Measurements from ENCODE around the gene BEND4. TPM values are rescaled to one million over a fixed set of nuclear protein-coding genes. Genes with fewer than 3 reads are reported as not detected.
"Not testable (repeated sequence)": the region's sequence is repeated elsewhere in the genome, so short reads cannot be mapped to it uniquely, and the experiment has no call there.

The BEND4 gene
- not detected for total RNA-seq

DNA sequence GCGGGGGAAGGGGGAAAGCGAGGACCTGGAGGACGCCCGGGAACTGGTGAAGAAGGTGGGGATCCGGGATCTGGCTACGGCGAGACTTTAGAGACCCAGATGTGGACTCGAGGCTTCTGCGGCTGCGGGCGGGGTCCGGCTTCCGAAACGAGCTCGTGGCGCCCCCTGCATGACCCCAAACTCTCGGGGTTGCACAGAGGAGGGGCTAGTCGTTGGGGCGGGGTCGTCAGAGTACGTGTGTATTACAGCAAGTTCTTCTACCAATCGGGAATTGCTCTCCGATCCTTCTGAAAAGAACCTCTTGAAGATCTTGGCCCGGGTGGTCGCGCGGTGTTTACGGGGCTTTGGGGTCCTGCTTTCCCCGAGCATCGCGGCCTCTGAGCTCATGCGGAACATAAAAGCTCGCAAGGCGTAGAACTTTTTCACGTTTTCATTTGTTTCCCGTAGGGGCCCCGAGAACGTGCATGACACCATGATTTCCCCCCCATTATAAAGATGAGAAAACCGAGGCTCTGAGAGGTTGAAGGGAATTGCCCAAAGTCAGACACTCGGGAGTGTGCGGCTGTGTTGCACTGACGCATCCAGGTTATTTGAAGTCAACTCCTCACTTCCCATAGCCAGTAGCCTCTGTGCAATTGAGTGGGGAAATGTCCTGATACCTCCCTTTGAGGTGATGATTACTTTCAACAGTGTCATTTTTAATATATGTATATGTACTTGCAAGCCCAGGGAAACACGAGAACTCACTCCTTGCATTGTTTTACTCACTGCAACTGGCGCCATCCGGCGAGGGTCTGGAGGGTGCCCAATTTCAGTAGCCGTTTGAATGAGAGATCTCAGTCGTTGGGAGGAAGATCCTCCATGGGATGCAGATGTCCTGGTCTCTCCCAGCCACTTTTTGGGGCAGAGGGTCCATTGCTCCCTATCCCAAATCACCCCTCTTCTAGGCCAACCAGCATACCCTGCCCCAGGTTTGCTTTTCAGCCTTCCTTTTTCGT is at the start of gene BEND4:
Gene BEND4 (minus strand): TSS at position 149 of the 998 bp plus-strand sequence. CDS start 512 bp downstream, outside the sequence.
- H3K4me1 ChIP-seq = peaks cover 21% of the 10 kb centered on the region
- H3K9me3 ChIP-seq = no peaks in the 10 kb centered on the region
- H3K4me3 ChIP-seq = peak within 1 kb of the TSS in 1 of 2 donors; percentile 25
- no peak for ATAC-seq
- no peak within 1 kb of the TSS for H3K27ac ChIP-seq
- no peaks in the 10 kb centered on the region for H3K36me3 ChIP-seq (replicated peaks in 1 of 2; ENCODE audit: insufficient read depth in 1 of 2, low read depth in 2 of 2)
- intact Hi-C loops (cut with DNase I) = no loop called here
- WGBS, 2 donors = 9 to 18% methylated on average over 25 to 49 of the region's 49 CpGs
- no peak for TF ChIP-seq POLR2A (IDR thresholded peaks at IDR 0.05)
- no peak for TF ChIP-seq CTCF (IDR thresholded peaks at IDR 0.05)
- H3K27me3 ChIP-seq = peaks cover 0 to 31% of the 10 kb centered on the region in 2 donors
- DNase-seq = no peak

DNA sequence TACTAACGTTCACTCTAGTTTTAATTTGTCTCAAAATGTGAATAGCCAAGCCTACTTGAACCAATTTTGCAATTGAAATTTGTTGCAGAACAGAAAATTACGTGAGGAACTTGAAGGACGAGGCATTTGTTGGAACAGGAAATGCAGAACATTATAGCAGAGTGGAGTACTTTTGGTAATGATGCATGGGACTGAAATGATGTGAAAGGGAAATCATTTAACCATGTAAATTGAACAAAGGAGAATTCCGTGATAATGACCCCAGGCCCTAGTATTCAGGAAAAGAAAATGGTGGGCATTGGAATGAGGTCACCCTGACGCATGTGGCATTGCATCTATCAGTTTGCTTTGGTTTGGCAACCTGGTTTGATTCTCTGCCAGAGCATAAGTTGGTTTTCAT is 44.9 kb upstream of the BEND4 start:
- Histone ChIP-seq H3K36me3 (replicated peaks in 1 of 2; ENCODE audit: insufficient read depth in 1 of 2, low read depth in 2 of 2) (no peaks in the 10 kb centered on the region), H3K27me3 (no peaks in the 10 kb centered on the region), H3K27ac (no peak overlapping the region), H3K4me3 (no peak overlapping the region), H3K9me3 (no peaks in the 10 kb centered on the region), H3K4me1 (no peaks in the 10 kb centered on the region)
- 48 to 60% methylated on average over 5 of the region's 5 CpGs for WGBS, 2 donors
- ATAC-seq (no peak), DNase-seq (no peak)
- intact Hi-C loops (cut with DNase I) = no loop called here
- TF ChIP-seq POLR2A (IDR thresholded peaks at IDR 0.05) (no peak), CTCF (IDR thresholded peaks at IDR 0.05) (no peak)

DNA sequence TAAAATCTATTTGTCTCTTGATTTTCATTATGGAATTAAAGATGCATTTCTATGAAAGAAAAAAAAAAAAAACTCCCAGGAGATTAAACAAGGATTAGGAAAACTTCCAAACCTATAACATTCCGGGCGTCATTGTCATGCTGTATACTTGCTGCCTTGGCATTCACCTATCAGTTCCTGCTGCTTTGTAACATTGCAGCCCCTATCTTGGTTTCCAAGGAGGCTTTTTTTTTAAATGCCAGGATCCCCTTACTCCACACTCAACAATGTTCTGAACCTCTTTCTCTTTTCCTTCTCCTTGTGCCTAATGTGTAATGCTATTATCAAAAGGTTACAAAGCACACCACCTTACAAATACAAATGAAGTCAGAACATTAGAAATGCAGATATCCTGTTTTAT is 20.5 kb upstream of the BEND4 start:
- no peaks in the 10 kb centered on the region for H3K27me3 ChIP-seq
- DNase-seq (no peak), ATAC-seq (no peak)
- no peaks in the 10 kb centered on the region for H3K36me3 ChIP-seq (replicated peaks in 1 of 2; ENCODE audit: insufficient read depth in 1 of 2, low read depth in 2 of 2)
- 25 to 42% methylated on average over 2 of the region's 2 CpGs for WGBS, 2 donors
- no peaks in the 10 kb centered on the region for H3K9me3 ChIP-seq
- H3K27ac ChIP-seq = no peak overlapping the region
- no peak for TF ChIP-seq POLR2A (IDR thresholded peaks at IDR 0.05)
- H3K4me1 ChIP-seq = no peaks in the 10 kb centered on the region
- intact Hi-C loops (cut with DNase I) = no loop called here
- H3K4me3 ChIP-seq = no peak overlapping the region

- WGBS, 2 donors = 65 to 71% methylated on average over 5 of the region's 5 CpGs
- no peaks in the 10 kb centered on the region for H3K36me3 ChIP-seq (replicated peaks in 1 of 2; ENCODE audit: insufficient read depth in 1 of 2, low read depth in 2 of 2)
- TF ChIP-seq POLR2A (IDR thresholded peaks at IDR 0.05) (no peak), CTCF (IDR thresholded peaks at IDR 0.05) (no peak)
- no peak overlapping the region for H3K27ac ChIP-seq
- intact Hi-C loops (cut with DNase I) = no loop called here
- H3K4me3 ChIP-seq = no peak overlapping the region
- no peaks in the 10 kb centered on the region for H3K4me1 ChIP-seq
- ATAC-seq (no peak), DNase-seq (no peak)
- no peaks in the 10 kb centered on the region for H3K27me3 ChIP-seq
- no peaks in the 10 kb centered on the region for H3K9me3 ChIP-seq
Measured at GRCh38 chr4:42172128-42172790, 19.8 kb upstream of the BEND4 start.

- Histone ChIP-seq H3K4me3 (no peak overlapping the region), H3K36me3 (replicated peaks in 1 of 2; ENCODE audit: insufficient read depth in 1 of 2, low read depth in 2 of 2) (no peaks in the 10 kb centered on the region), H3K4me1 (no peaks in the 10 kb centered on the region), H3K27me3 (no peaks in the 10 kb centered on the region), H3K9me3 (no peaks in the 10 kb centered on the region), H3K27ac (no peak overlapping the region)
- TF ChIP-seq POLR2A (IDR thresholded peaks at IDR 0.05) = no peak
- TF ChIP-seq CTCF (IDR thresholded peaks at IDR 0.05) = no peak
- no peak for ATAC-seq
- 61 to 65% methylated on average over 5 of the region's 5 CpGs for WGBS, 2 donors
- intact Hi-C loops (cut with DNase I) = no loop called here
- no peak for DNase-seq
Measured at GRCh38 chr4:42167709-42168108, 15.3 kb upstream of the BEND4 start.

DNA sequence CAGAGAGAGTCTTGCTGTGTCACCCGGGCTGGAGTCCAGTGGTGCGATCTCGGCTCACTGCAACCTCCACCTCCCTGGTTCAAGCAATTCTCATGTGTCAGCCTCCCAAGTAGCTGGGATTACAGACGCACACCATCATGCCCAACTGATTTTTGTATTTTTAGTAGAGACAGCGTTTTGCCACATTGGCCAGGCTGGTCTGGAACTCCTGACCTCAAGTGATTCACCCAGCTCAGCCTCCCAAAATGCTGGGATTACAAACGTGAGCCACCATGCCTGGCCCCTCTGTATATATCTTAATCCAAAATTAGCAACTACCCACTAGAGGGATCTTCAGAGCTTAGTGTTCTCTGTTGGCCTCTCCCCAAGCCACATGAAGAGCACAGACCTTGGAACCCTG is 13.7 kb upstream of the BEND4 start:
- DNase-seq; H3K27me3 ChIP-seq; H3K4me1 ChIP-seq; H3K9me3 ChIP-seq; H3K27ac ChIP-seq; intact Hi-C loops (cut with DNase I); ATAC-seq; H3K4me3 ChIP-seq; H3K36me3 ChIP-seq (replicated peaks in 1 of 2; ENCODE audit: insufficient read depth in 1 of 2, low read depth in 2 of 2): not testable (repeated sequence)
- WGBS, 2 donors = 65 to 73% methylated on average over 6 of the region's 6 CpGs

All from body of pancreas (tissue), 4 donors.